A549 treated with Mapracorat at 1 μM for 4 hours (cell line): ENCODE data around the gene THOC5. TPM values are rescaled to one million over a fixed set of nuclear protein-coding genes. Genes with fewer than 3 reads are reported as not detected.

Source experiments
- total RNA-seq: library from RNA; stranded (reverse); fragments of 200-300 nt; extraction: Qiagen RNA extraction; gene quantifications from 5 replicates; pipeline ENCODE4 v1.2.3, GENCODE V29; 2022

Gene THOC5
- 27.3 to 34.6 TPM (median 32.0 TPM) in 5 replicates for total RNA-seq

DNA sequence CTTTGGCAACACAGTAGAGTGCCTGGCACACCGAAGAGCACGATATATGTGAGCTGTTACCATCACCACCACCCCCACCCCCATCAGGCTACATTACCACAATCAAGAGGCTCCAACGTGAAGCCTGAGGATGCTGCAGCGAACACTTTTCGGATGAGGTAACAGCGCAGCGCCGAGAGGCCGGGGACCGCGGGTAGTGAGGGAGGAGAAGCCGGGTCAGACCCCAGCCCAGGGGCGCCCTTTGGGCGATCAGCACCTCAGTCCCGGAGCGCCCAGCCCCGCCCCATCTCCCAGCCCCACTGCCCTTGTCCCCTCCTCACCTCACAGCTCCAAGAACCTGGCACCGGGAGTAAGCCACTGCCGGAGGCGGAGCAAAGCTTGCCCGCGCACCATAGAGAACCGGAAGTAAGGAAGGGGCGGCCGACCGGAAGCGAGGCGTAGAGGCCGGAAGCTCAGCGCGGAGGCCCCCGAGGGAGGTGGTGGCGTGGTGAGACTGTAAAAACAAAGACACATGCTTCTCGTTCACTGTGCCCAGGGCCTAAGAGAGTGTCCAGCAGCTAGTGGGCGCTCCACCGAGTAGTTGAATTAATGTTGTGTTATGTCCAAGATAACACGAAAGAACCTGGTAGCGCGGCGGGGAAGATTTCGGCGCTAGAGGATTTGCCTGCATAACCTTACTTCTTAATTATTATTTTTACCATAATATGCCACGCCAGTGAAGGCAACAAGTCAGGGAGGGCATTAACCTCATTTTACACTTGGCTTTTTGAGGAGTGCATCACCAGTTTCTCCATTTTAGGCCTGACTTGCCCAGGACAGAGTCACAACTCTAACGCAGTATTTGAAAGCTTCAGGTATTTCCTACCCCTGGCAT is at the start of gene THOC5:
Gene THOC5 (minus strand): TSS at position 407 of the 874 bp plus-strand sequence. CDS start 4,610 bp downstream, outside the sequence.

GRCh38 chr22:29479417-29480261 is 73.9 kb downstream of the THOC5 start, which contains the start of gene NEFH:
NEFH (plus strand) TSS chr22:29480218; CDS start chr22:29480263, 45 bp downstream.

Other genes starting within 250 kb of the THOC5 start
- 23.5 to 38.2 TPM (median 34.7 TPM) in 5 replicates for gene GAS2L1, start 247.1 kb downstream of the THOC5 start, total RNA-seq
- 0.34 to 0.87 TPM (median 0.54 TPM) in 4 of 5 replicates, not detected in the other for gene RASL10A, start 238.1 kb downstream of the THOC5 start, total RNA-seq
- gene AP1B1, start 165.2 kb downstream of the THOC5 start, total RNA-seq = 21.8 to 27.4 TPM (median 26.3 TPM) in 5 replicates
- not detected in 5 replicates for gene RFPL1, start 115.2 kb downstream of the THOC5 start, total RNA-seq
- 0.03 to 0.16 TPM (median 0.09 TPM) in 5 replicates for gene NEFH, start 73.5 kb downstream of the THOC5 start, total RNA-seq
- gene NIPSNAP1, start 27.4 kb upstream of the THOC5 start, total RNA-seq = 57.5 to 64.9 TPM (median 63.0 TPM) in 5 replicates
- gene NF2, start 49.9 kb upstream of the THOC5 start, total RNA-seq = 10.0 to 15.9 TPM (median 12.2 TPM) in 5 replicates
- 0.08 to 0.27 TPM (median 0.10 TPM) in 5 replicates for gene CABP7, start 166.2 kb upstream of the THOC5 start, total RNA-seq
- 13.7 to 21.4 TPM (median 19.1 TPM) in 5 replicates for gene ZMAT5, start 213.2 kb upstream of the THOC5 start, total RNA-seq
- 107 to 127 TPM (median 118 TPM) in 5 replicates for gene UQCR10, start 213.6 kb upstream of the THOC5 start, total RNA-seq